HepG2 (cell line): Measurements from ENCODE around the gene MPLKIP. TPM values are rescaled to one million over a fixed set of nuclear protein-coding genes. Genes with fewer than 3 reads are reported as not detected.

Experiments used
- ATAC-seq: fragments of 200-7000 bp; cut with Tn5 transposase; 3 replicates; pipeline ENCODE4 v1.9.1; 2020; ENCODE audit warnings: mild to moderate bottlenecking, moderate library complexity
- Bru-seq: library from RNA; stranded (reverse); fragments of 400-500 nt; gene quantifications from one replicate; lab custom pipeline; 2021; lab: Mats Ljungman, UMichigan
- BruChase-seq, 2 experiments: library from RNA; stranded (reverse); fragments of 400-500 nt; gene quantifications; one replicate each; lab custom pipeline; 2021; lab: Mats Ljungman, UMichigan
- BruUV-seq: library from RNA; stranded (reverse); fragments of 400-500 nt; replicated peaks from 2 replicates; lab custom pipeline; 2021; lab: Mats Ljungman, UMichigan
- CTCF ChIA-PET: fragments of 300-600 bp; formaldehyde crosslinking; extraction: SDS; loops from one replicate; lab custom pipeline; 2021; ENCODE audit warnings: low total read pairs, inconsistent platforms, low intra/inter-chr PET ratio; lab: Yijun Ruan, JAX
- POLR2A ChIA-PET: fragments of 350-600 bp; sonication (Branson Sonifier 250); formaldehyde crosslinking; loops from one replicate; lab custom pipeline; 2020; ENCODE audit warnings: antibody characterized with exemption, inconsistent platforms; lab: Yijun Ruan, JAX
- DNase-seq: peaks from one replicate; pipeline ENCODE4 v3.0.0-alpha.2; 2015; ENCODE audit warnings: low spot score
- FAIRE-seq: peaks from 3 replicates; lab custom pipeline; 2011; peaks lifted over from hg19 to GRCh38; lab: Jason Lieb, UNC
- H2AFZ ChIP-seq: one replicate; pipeline ENCODE4 v1.6.1; 2011; ENCODE audit warnings: low read length, inconsistent platforms
- H3K27ac ChIP-seq: fragments of 300-600 bp; 3 replicates; pipeline ENCODE4 v1.8.0; 2011; ENCODE audit warnings: mixed run types, mild to moderate bottlenecking, mixed read lengths, low read length, inconsistent platforms; ENCODE audit not compliant: insufficient read depth; ENCODE audit errors: extremely low read length
- H3K27me3 ChIP-seq, 2 experiments: fragments of 200-600 bp in 1 of 2; 2 replicates in 1 of 2; 3 replicates in 1 of 2; pipeline versions ENCODE4 v1.6.0 to v1.8.0; 2011; ENCODE audit warnings: low read length in 2 of 2, mild to moderate bottlenecking in 2 of 2, moderate library complexity in 2 of 2, inconsistent platforms in 1 of 2; ENCODE audit not compliant: insufficient read depth in 2 of 2, control insufficient read depth in 1 of 2
- H3K36me3 ChIP-seq, 2 experiments: fragments of 200-600 bp in 1 of 2; replicated peaks in 1 of 2; 2 replicates in 1 of 2; 3 replicates in 1 of 2; pipeline versions ENCODE4 v1.5.1 to v1.8.0; 2011; ENCODE audit warnings: low read length in 2 of 2, inconsistent platforms in 1 of 2; ENCODE audit not compliant: insufficient read depth in 2 of 2, control insufficient read depth in 1 of 2
- H3K4me1 ChIP-seq: 2 replicates; pipeline ENCODE4 v1.5.1; 2012; ENCODE audit warnings: low read length, inconsistent platforms; ENCODE audit not compliant: insufficient read depth
- H3K4me2 ChIP-seq: 2 replicates; pipeline ENCODE4 v1.6.0; 2011; ENCODE audit warnings: low read depth, low read length, inconsistent platforms
- H3K4me3 ChIP-seq, 3 experiments: fragments of 200-600 bp in 1 of 3; sonication (generic), shearing (Covaris generic) in 1 of 3; replicated peaks in 1 of 3; 2 replicates each; pipeline ENCODE4 v1.5.1; 2011 to 2016; ENCODE audit warnings: low read length in 3 of 3, inconsistent platforms in 2 of 3, low read depth in 2 of 3, mild to moderate bottlenecking in 2 of 3, control low read depth in 1 of 3, mixed read lengths in 1 of 3; ENCODE audit not compliant: insufficient read depth in 1 of 3
- H3K79me2 ChIP-seq: one replicate; pipeline ENCODE4 v1.6.1; 2011; ENCODE audit warnings: low read length, inconsistent platforms; ENCODE audit not compliant: insufficient read depth
- H3K9ac ChIP-seq: 2 replicates; pipeline ENCODE4 v1.6.0; 2011; ENCODE audit warnings: mild to moderate bottlenecking, low read depth, low read length, inconsistent platforms; ENCODE audit not compliant: insufficient read depth
- H3K9me3 ChIP-seq: 2 replicates; pipeline ENCODE4 v1.5.1; 2012; ENCODE audit warnings: mild to moderate bottlenecking, low read length
- H4K20me1 ChIP-seq: 2 replicates; pipeline ENCODE4 v1.6.0; 2011; ENCODE audit warnings: inconsistent platforms, mild to moderate bottlenecking, low read length, moderate library complexity; ENCODE audit not compliant: insufficient read depth
- ELF4 ChIP-seq: sonication (generic); formaldehyde crosslinking; IDR thresholded peaks from 2 replicates; pipeline ENCODE4 v1.5.0; 2020; ENCODE audit warnings: missing genetic modification reagents, mild to moderate bottlenecking, moderate library complexity, borderline replicate concordance
- HMGXB4 ChIP-seq, 2 experiments: sonication (generic) in 1 of 2; formaldehyde crosslinking in 1 of 2; IDR thresholded peaks; 2 replicates each; pipeline versions ENCODE4 v1.4.0 to v1.6.1; 2018 to 2020; ENCODE audit warnings: missing genetic modification reagents in 2 of 2, borderline replicate concordance in 1 of 2, low read depth in 1 of 2, mild to moderate bottlenecking in 1 of 2, missing biosample characterization in 1 of 2
- MIER3 ChIP-seq: IDR thresholded peaks from 2 replicates; pipeline ENCODE4 v1.6.1; 2016; ENCODE audit warnings: missing compliant biosample characterization, borderline replicate concordance
- SNRNP70 ChIP-seq: fragments of 200-400 bp; formaldehyde crosslinking; IDR thresholded peaks from 2 replicates; pipeline ENCODE4 v1.6.1; 2017; ENCODE audit warnings: mild to moderate bottlenecking, low read depth, low read length, moderate library complexity
- SUZ12 ChIP-seq: fragments of 150-350 bp; IDR thresholded peaks from 2 replicates; pipeline ENCODE4 v1.6.1; 2014; ENCODE audit warnings: low read depth, low read length
- ZBTB2 ChIP-seq: sonication (generic); formaldehyde crosslinking; IDR thresholded peaks from 2 replicates; pipeline ENCODE4 v1.8.0; 2022; ENCODE audit warnings: low read depth, missing genetic modification reagents
- ZNF281 ChIP-seq: sonication (generic); formaldehyde crosslinking; IDR thresholded peaks from 2 replicates; pipeline ENCODE4 v1.4.0; 2020; ENCODE audit warnings: missing genetic modification reagents, borderline replicate concordance
- ZNF589 ChIP-seq: sonication (generic); formaldehyde crosslinking; conservative IDR thresholded peaks from 2 replicates; pipeline ENCODE4 v1.8.0; 2022; ENCODE audit warnings: mild to moderate bottlenecking, moderate library complexity, missing genetic modification reagents
- WGBS: methylation state at CpG from one replicate; pipeline ENCODE4 v1.1.6; 2017; ENCODE audit warnings: low lambda C conversion rate; 5-methylcytosine and 5-hydroxymethylcytosine counted together
- in situ Hi-C: cut with HindIII; loops from 2 replicates; pipeline ENCODE4 v1.10.0; 2017; ENCODE audit warnings: low pct_unique_long_range_greater_than_20kb; ENCODE audit not compliant: extremely low pct_ligation_motif_present
- intact Hi-C: fragments of 100-400 bp; cut with micrococcal nuclease; formaldehyde crosslinking; loops from one replicate; pipeline ENCODE4 v1.10.0; 2022; ENCODE audit not compliant: unreplicated experiment
- long read RNA-seq, 2 experiments: library from RNA in 1 of 2; library from polyadenylated mRNA in 1 of 2; stranded (forward) in 1 of 2; unstranded in 1 of 2; transcript quantifications; one replicate each; pipeline ENCODE4 v2.0.0, GENCODE V29; 2019 to 2022
- polyA minus RNA-seq, 3 experiments: library from RNA; depleted of rRNA, polyadenylated mRNA; stranded (reverse); fragments of >200 nt; gene quantifications; 2 replicates each; pipeline ENCODE4 v1.2.3, GENCODE V29; 2011; ENCODE audit warnings: low replicate concordance in 1 of 3
- polyA plus RNA-seq, 8 experiments: library from polyadenylated mRNA; depleted of rRNA in 3 of 8; stranded (reverse) in 7 of 8; unstranded in 1 of 8; fragments of >200 nt; fragmentation: Illumina TruSeq in 4 of 8; extraction: Trizol in 4 of 8; gene quantifications; 2 replicates each; pipeline versions ENCODE4 v1.2.1 to v1.2.3, GENCODE V29; 2011 to 2016; ENCODE audit warnings: low read depth in 4 of 8, missing spikeins in 1 of 8, mixed read lengths in 1 of 8; ENCODE audit not compliant: insufficient read depth in 1 of 8
- total RNA-seq, 5 experiments: library from RNA; depleted of rRNA; stranded (reverse); fragments of >200 nt; fragmentation: Illumina TruSeq; extraction: Trizol; gene quantifications; 2 replicates each; pipeline ENCODE4 v1.2.3, GENCODE V29; 2016; ENCODE audit warnings: low read depth in 1 of 5

The MPLKIP gene
- total RNA-seq (2016; rRNA removed; fragmentation: Illumina TruSeq; extraction: Trizol) (45.7 and 66.9 TPM in 2 replicates), polyA plus RNA-seq (2011; rRNA removed) (38.2 and 40.1 TPM in 2 replicates), polyA minus RNA-seq (2011; rRNA and poly(A)+ RNA removed; ENCODE audit: low replicate concordance) (4.0 and 9.3 TPM in 2 replicates), Bru-seq, nascent RNA (percentile 90 among the genes with signal in this experiment), BruChase-seq, experiment 1, labeled RNA remaining after a 6-hour chase (percentile 90 among the genes with signal in this experiment), BruChase-seq, experiment 2, labeled RNA remaining after a 2-hour chase (percentile 91 among the genes with signal in this experiment)
- total RNA-seq (2016; cell fraction: cytosol; rRNA removed; fragmentation: Illumina TruSeq; extraction: Trizol; ENCODE audit: low read depth): 21.7 and 22.6 TPM in 2 replicates
- total RNA-seq (2016; cell fraction: insoluble cytoplasmic fraction; rRNA removed; fragmentation: Illumina TruSeq; extraction: Trizol): 46.3 and 71.1 TPM in 2 replicates
- total RNA-seq (2016; cell fraction: membrane; rRNA removed; fragmentation: Illumina TruSeq; extraction: Trizol): 23.7 and 24.4 TPM in 2 replicates
- total RNA-seq (2016; cell fraction: nucleus; rRNA removed; fragmentation: Illumina TruSeq; extraction: Trizol): 24.6 and 25.6 TPM in 2 replicates
- polyA plus RNA-seq (2011; cell fraction: cytosol; rRNA removed): 49.9 and 73.9 TPM in 2 replicates
- polyA plus RNA-seq (2011; cell fraction: nucleus; rRNA removed): 17.1 and 18.1 TPM in 2 replicates
- polyA plus RNA-seq (2012): 49.0 and 60.4 TPM in 2 replicates
- 33.5 and 39.5 TPM in 2 replicates for polyA plus RNA-seq (2016; cell fraction: cytosol; fragmentation: Illumina TruSeq; extraction: Trizol; ENCODE audit: low read depth)
- 120 and 138 TPM in 2 replicates for polyA plus RNA-seq (2016; cell fraction: insoluble cytoplasmic fraction; fragmentation: Illumina TruSeq; extraction: Trizol; ENCODE audit: low read depth)
- 33.4 and 35.3 TPM in 2 replicates for polyA plus RNA-seq (2016; cell fraction: membrane; fragmentation: Illumina TruSeq; extraction: Trizol; ENCODE audit: low read depth)
- polyA plus RNA-seq (2016; cell fraction: nucleus; fragmentation: Illumina TruSeq; extraction: Trizol; ENCODE audit: insufficient read depth, low read depth): 50.0 and 60.7 TPM in 2 replicates
- 14.3 and 14.7 TPM in 2 replicates for polyA minus RNA-seq (2011; cell fraction: cytosol; rRNA and poly(A)+ RNA removed)
- polyA minus RNA-seq (2011; cell fraction: nucleus; rRNA and poly(A)+ RNA removed): 8.8 and 10.3 TPM in 2 replicates
- long read RNA-seq, experiment 1, full-length matches to known transcripts: 142 of 143 reads
- long read RNA-seq, experiment 1, partial matches to known transcripts: 1 of 143 reads
- long read RNA-seq, experiment 1, other reads (novel, unspliced or antisense): 0 of 143 reads
- long read RNA-seq, experiment 2, full-length matches to known transcripts: 103 of 113 reads
- long read RNA-seq, experiment 2, partial matches to known transcripts: 5 of 113 reads
- long read RNA-seq, experiment 2, other reads (novel, unspliced or antisense): 5 of 113 reads

- intact Hi-C loops: loop anchor here (2.0 kb wide), 2 partner anchors 34 to 186 kb away; no protein-coding TSS in a partner anchor
- Histone ChIP-seq H3K4me2 (peak within 1 kb of the TSS; percentile 76), H3K4me1 (peaks cover 40% of the 10 kb centered on the region), H3K27ac (peak within 1 kb of the TSS; percentile 92), H4K20me1 (peaks cover 3% of the 10 kb centered on the region), H3K4me3 (peak within 1 kb of the TSS; percentile 73 to 86 (median 84)), H2AFZ (peak within 1 kb of the TSS; percentile 100), H3K79me2 (peaks cover 39% of the 10 kb centered on the region), H3K9me3 (no peaks in the 10 kb centered on the region), H3K36me3 (0 out of 5 replicates have a peak, but pooled peaks cover 0 to 4% of the 10 kb centered on the region in 2 experiments), H3K27me3 (no peaks in the 10 kb centered on the region; a peak in 1 of 5 replicates), H3K9ac (peak within 1 kb of the TSS; percentile 95)
- peak; percentile 49 for FAIRE-seq
- ATAC-seq: peak; percentile 89
- POLR2A ChIA-PET: interaction anchor here (0.6 to 2.1 kb wide), 8 partner anchors 9 to 542 kb away, joined by 3 to 12 read pairs (median 3); no protein-coding TSS in a partner anchor
- CTCF ChIA-PET: interaction anchor here (0.6 to 1.0 kb wide), 2 partner anchors 37 to 82 kb away, joined by 3 read pairs; no protein-coding TSS in a partner anchor
- DNase-seq: peak; percentile 74
- in situ Hi-C loops: no loop called here
- WGBS: 0% methylated on average over 11 of the region's 75 CpGs
- BruUV-seq: no TSS peak
- no peak for TF ChIP-seq ELF4 (CRISPR knock-in tag)
- TF ChIP-seq SNRNP70: no peak
- TF ChIP-seq HMGXB4 (CRISPR knock-in tag; IDR thresholded peaks at IDR 0.05; ENCODE audit: borderline replicate concordance in 1 of 2, low read depth in 1 of 2): peak; percentile 97 to 98
- TF ChIP-seq ZBTB2 (CRISPR knock-in tag): peak; percentile 62
- TF ChIP-seq MIER3 (CRISPR knock-in tag): peak; percentile 55; the same call in 1 of the 2 replicates
- TF ChIP-seq SUZ12: no peak
- TF ChIP-seq ZNF589: peak; percentile 57; the same call in 1 of the 2 replicates
- no peak for TF ChIP-seq ZNF281
Measured at GRCh38 chr7:40134428-40135316, at the start of gene MPLKIP, which contains the start of gene SUGCT. Gene MPLKIP, minus strand, starts transcription at chr7:40134622. Its CDS starts 55 bp downstream, at chr7:40134567. Gene SUGCT, plus strand, starts transcription at chr7:40135005.
